ENCODE results near the gene ITGA11.

Gene ITGA11

DNA sequence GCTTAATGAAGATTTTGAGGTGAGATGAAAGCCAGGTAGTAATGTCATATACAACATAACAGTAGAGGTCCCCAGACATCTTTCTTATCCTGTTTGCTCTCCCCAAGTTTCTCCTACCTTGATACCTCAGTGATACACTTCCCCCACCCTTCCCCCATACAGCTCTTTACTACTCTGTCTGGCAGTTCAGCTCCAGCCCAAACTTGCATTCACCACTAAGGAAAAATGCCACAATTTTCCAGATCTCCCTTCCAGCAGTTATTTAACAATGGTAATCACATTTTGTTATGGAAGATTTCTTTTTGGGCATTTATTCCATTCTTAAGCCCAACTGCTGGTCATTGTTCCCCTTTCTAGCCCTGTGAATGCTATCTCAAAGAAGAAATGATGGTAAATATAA is 34.9 kb upstream of the ITGA11 start:
- H3K4me1 ChIP-seq (ENCODE audit: insufficient read depth, low read length) = no peaks in the 10 kb centered on the region
- no peaks in the 10 kb centered on the region for H3K27me3 ChIP-seq (ENCODE audit: insufficient read depth, low read length)
- H3K4me3 ChIP-seq (ENCODE audit: low read length) = no peak overlapping the region
- no peaks in the 10 kb centered on the region for H3K9me3 ChIP-seq (ENCODE audit: insufficient read depth, low read depth, low read length)
- no peak overlapping the region for H3K9ac ChIP-seq (ENCODE audit: low read depth, low read length)
- no peak overlapping the region for H3K27ac ChIP-seq (ENCODE audit: low read depth, low read length)
- no peaks in the 10 kb centered on the region for H3K36me3 ChIP-seq (ENCODE audit: insufficient read depth, low read length)

GRCh38 chr15:68465861-68466560 is 34.0 kb upstream of the ITGA11 start:
- WGBS = 90% methylated on average over 6 of the region's 6 CpGs
- no peak overlapping the region for H3K4me3 ChIP-seq (ENCODE audit: low read length)

GRCh38 chr15:68464448-68465090 is 32.6 kb upstream of the ITGA11 start:
- Histone ChIP-seq H3K4me1 (ENCODE audit: insufficient read depth, low read length) (no peaks in the 10 kb centered on the region), H3K27ac (ENCODE audit: low read depth, low read length) (no peak overlapping the region), H3K9ac (ENCODE audit: low read depth, low read length) (no peak overlapping the region), H3K9me3 (ENCODE audit: insufficient read depth, low read depth, low read length) (no peaks in the 10 kb centered on the region), H3K27me3 (ENCODE audit: insufficient read depth, low read length) (no peaks in the 10 kb centered on the region), H3K36me3 (ENCODE audit: insufficient read depth, low read length) (no peaks in the 10 kb centered on the region), H3K4me3 (ENCODE audit: low read length) (no peak overlapping the region)
- 75% methylated on average over 7 of the region's 7 CpGs for WGBS

More at GRCh38 chr15:68465861-68466560, 34.0 kb upstream of the ITGA11 start:
- Histone ChIP-seq H3K36me3 (ENCODE audit: insufficient read depth, low read length) (no peaks in the 10 kb centered on the region), H3K9me3 (ENCODE audit: insufficient read depth, low read depth, low read length) (no peaks in the 10 kb centered on the region), H3K4me1 (ENCODE audit: insufficient read depth, low read length) (no peaks in the 10 kb centered on the region), H3K27me3 (ENCODE audit: insufficient read depth, low read length) (no peaks in the 10 kb centered on the region), H3K9ac (ENCODE audit: low read depth, low read length) (no peak overlapping the region), H3K27ac (ENCODE audit: low read depth, low read length) (no peak overlapping the region)

- no peaks in the 10 kb centered on the region for H3K36me3 ChIP-seq (ENCODE audit: insufficient read depth, low read length)
- H3K4me3 ChIP-seq (ENCODE audit: low read length) = no peak overlapping the region
- no peaks in the 10 kb centered on the region for H3K9me3 ChIP-seq (ENCODE audit: insufficient read depth, low read depth, low read length)
- no peaks in the 10 kb centered on the region for H3K27me3 ChIP-seq (ENCODE audit: insufficient read depth, low read length)
- H3K27ac ChIP-seq (ENCODE audit: low read depth, low read length) = no peak overlapping the region
- H3K9ac ChIP-seq (ENCODE audit: low read depth, low read length) = no peak overlapping the region
- WGBS = 96% methylated on average over 3 of the region's 3 CpGs
- no peaks in the 10 kb centered on the region for H3K4me1 ChIP-seq (ENCODE audit: insufficient read depth, low read length)
These were observed 32.0 kb upstream of the ITGA11 start for GRCh38 chr15:68463996-68464395.

GRCh38 chr15:68463444-68463843 is 31.5 kb upstream of the ITGA11 start:
- Histone ChIP-seq H3K36me3 (ENCODE audit: insufficient read depth, low read length) (no peaks in the 10 kb centered on the region), H3K9me3 (ENCODE audit: insufficient read depth, low read depth, low read length) (no peaks in the 10 kb centered on the region), H3K4me1 (ENCODE audit: insufficient read depth, low read length) (no peaks in the 10 kb centered on the region), H3K27ac (ENCODE audit: low read depth, low read length) (no peak overlapping the region), H3K9ac (ENCODE audit: low read depth, low read length) (no peak overlapping the region), H3K27me3 (ENCODE audit: insufficient read depth, low read length) (no peaks in the 10 kb centered on the region), H3K4me3 (ENCODE audit: low read length) (no peak overlapping the region)
- WGBS = 90% methylated on average over 4 of the region's 5 CpGs

GRCh38 chr15:68460166-68460565 is 28.2 kb upstream of the ITGA11 start:
- Histone ChIP-seq H3K4me3 (ENCODE audit: low read length) (no peak overlapping the region), H3K4me1 (ENCODE audit: insufficient read depth, low read length) (no peaks in the 10 kb centered on the region), H3K27me3 (ENCODE audit: insufficient read depth, low read length) (no peaks in the 10 kb centered on the region; the same call in 1 of the 2 replicates), H3K27ac (ENCODE audit: low read depth, low read length) (no peak overlapping the region), H3K36me3 (ENCODE audit: insufficient read depth, low read length) (no peaks in the 10 kb centered on the region), H3K9me3 (ENCODE audit: insufficient read depth, low read depth, low read length) (no peaks in the 10 kb centered on the region), H3K9ac (ENCODE audit: low read depth, low read length) (no peak overlapping the region)
- 43% methylated on average over 2 of the region's 2 CpGs for WGBS

GRCh38 chr15:68450192-68450591 is 18.2 kb upstream of the ITGA11 start:
- Histone ChIP-seq H3K4me1 (ENCODE audit: insufficient read depth, low read length) (0 out of 2 replicates have a peak, but pooled peaks cover 4% of the 10 kb centered on the region), H3K36me3 (ENCODE audit: insufficient read depth, low read length) (no peaks in the 10 kb centered on the region), H3K27me3 (ENCODE audit: insufficient read depth, low read length) (no peaks in the 10 kb centered on the region; the same call in 1 of the 2 replicates), H3K9me3 (ENCODE audit: insufficient read depth, low read depth, low read length) (no peaks in the 10 kb centered on the region), H3K27ac (ENCODE audit: low read depth, low read length) (no peak overlapping the region), H3K9ac (ENCODE audit: low read depth, low read length) (no peak overlapping the region), H3K4me3 (ENCODE audit: low read length) (no peak overlapping the region)
- 79% methylated on average over 1 of the region's 1 CpG for WGBS

DNA sequence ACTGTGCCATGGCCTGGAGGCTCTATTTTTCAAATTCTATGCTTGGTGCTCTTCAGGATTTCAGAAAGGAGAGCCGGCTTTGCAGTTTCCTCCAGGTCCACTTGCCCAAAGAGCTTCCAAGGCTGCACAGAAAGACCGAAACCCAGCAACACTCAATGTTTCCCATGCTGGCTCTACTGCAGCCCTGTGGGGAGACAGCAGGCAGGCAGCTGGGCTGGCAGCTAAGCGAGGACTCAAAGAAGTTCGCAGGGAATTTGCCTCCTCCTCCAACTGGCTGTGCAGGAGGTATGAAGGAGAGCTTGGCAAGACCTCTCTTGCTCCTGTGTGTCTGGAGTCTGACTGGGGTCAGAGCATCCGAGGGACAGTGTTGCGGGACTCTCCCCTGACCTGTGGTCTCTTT is 17.4 kb upstream of the ITGA11 start:
- Histone ChIP-seq H3K9ac (ENCODE audit: low read depth, low read length) (no peak overlapping the region), H3K4me1 (ENCODE audit: insufficient read depth, low read length) (0 out of 2 replicates have a peak, but pooled peaks cover 4% of the 10 kb centered on the region), H3K4me3 (ENCODE audit: low read length) (no peak overlapping the region), H3K27ac (ENCODE audit: low read depth, low read length) (no peak overlapping the region), H3K9me3 (ENCODE audit: insufficient read depth, low read depth, low read length) (no peaks in the 10 kb centered on the region), H3K36me3 (ENCODE audit: insufficient read depth, low read length) (no peaks in the 10 kb centered on the region), H3K27me3 (ENCODE audit: insufficient read depth, low read length) (no peaks in the 10 kb centered on the region)
- WGBS = 75% methylated on average over 6 of the region's 6 CpGs

DNA sequence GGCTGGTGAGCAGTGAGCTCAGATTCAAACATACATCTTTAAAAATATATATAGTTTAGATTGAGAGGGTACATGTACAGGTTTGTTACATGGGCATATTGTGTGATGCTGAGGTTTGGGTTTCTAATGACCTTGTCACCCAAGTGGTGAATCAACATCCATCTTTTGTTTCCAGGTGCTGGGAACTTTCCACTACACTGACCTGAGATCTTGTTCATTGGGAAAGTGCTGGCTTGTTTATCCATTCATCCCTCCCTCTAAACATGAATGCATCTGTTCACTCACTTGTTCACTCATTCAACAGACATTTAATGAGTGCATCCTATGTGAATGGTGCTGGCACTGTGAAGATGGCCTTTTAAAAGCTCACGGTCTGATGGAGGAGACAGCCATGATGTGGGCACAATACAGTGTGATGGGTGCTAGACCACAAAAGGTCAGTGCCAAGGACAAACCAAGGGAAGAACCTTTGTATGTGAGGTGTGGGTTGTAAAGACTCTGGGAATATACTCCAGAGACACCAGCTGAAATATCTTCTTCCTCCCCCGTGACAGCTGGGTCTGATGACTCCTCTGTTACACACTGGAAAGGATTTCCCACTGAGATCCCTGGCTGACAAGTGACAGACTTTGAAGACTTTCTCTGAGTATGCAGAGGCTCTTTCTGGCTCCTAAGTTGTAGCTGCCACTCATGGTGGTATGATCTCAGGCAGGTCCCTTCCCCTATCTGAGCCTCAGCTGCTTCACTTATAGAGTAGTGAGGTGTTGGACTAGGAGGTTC is 16.2 kb upstream of the ITGA11 start:
- Histone ChIP-seq H3K4me3 (ENCODE audit: low read length) (no peak overlapping the region), H3K9ac (ENCODE audit: low read depth, low read length) (no peak overlapping the region), H3K27ac (ENCODE audit: low read depth, low read length) (no peak overlapping the region), H3K9me3 (ENCODE audit: insufficient read depth, low read depth, low read length) (no peaks in the 10 kb centered on the region), H3K27me3 (ENCODE audit: insufficient read depth, low read length) (no peaks in the 10 kb centered on the region), H3K36me3 (ENCODE audit: insufficient read depth, low read length) (no peaks in the 10 kb centered on the region), H3K4me1 (ENCODE audit: insufficient read depth, low read length) (0 out of 2 replicates have a peak, but pooled peaks cover 4% of the 10 kb centered on the region)
- 49% methylated on average over 2 of the region's 2 CpGs for WGBS

DNA sequence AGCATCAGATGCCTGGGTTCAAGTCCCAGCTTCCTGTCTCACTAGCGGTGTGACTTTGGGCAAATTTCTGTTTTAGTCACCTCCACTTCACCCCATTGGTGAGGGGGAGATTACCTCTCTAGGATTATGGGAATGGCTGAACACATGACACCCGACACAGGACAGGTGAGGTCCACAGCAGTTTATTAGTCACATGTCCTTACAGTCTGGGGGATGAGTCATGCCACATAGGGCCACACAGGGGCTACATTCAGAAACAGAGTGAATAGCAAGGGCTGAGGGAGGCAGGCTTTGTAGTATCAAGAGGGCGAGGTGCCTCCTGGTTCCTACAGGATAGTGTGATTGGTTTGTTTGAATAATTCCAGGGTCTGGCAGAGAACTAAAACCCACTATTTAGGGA is 15.2 kb upstream of the ITGA11 start:
- no peaks in the 10 kb centered on the region for H3K27me3 ChIP-seq (ENCODE audit: insufficient read depth, low read length)
- H3K4me1 ChIP-seq (ENCODE audit: insufficient read depth, low read length) = 0 out of 2 replicates have a peak, but pooled peaks cover 4% of the 10 kb centered on the region
- 83% methylated on average over 3 of the region's 3 CpGs for WGBS
- no peaks in the 10 kb centered on the region for H3K9me3 ChIP-seq (ENCODE audit: insufficient read depth, low read depth, low read length)
- H3K9ac ChIP-seq (ENCODE audit: low read depth, low read length) = no peak overlapping the region
- H3K4me3 ChIP-seq (ENCODE audit: low read length) = no peak overlapping the region
- H3K27ac ChIP-seq (ENCODE audit: low read depth, low read length) = no peak overlapping the region
- no peaks in the 10 kb centered on the region for H3K36me3 ChIP-seq (ENCODE audit: insufficient read depth, low read length)

DNA sequence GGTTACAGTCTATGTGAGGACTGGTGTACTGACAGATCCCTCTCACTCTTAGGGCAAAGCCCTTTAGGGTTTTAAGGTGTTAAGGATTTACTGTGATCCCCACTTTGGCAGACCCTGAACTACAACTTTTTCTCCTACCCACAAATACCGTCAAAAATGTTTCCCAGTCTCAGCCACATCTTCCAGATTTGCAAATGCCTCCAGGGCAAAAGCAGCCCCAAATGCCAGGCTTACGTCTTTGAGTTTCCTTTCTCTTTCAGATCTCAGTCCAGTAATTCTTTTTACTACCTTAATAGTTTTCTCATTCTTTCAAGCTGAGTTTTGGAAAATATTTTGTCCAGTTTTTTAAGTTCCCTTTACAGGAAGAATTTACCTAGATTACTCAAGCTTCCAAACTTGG is 13.4 kb upstream of the ITGA11 start:
- Histone ChIP-seq H3K9ac (ENCODE audit: low read depth, low read length) (no peak overlapping the region), H3K36me3 (ENCODE audit: insufficient read depth, low read length) (no peaks in the 10 kb centered on the region), H3K9me3 (ENCODE audit: insufficient read depth, low read depth, low read length) (no peaks in the 10 kb centered on the region), H3K27me3 (ENCODE audit: insufficient read depth, low read length) (no peaks in the 10 kb centered on the region), H3K4me1 (ENCODE audit: insufficient read depth, low read length) (0 out of 2 replicates have a peak, but pooled peaks cover 4% of the 10 kb centered on the region), H3K4me3 (ENCODE audit: low read length) (no peak overlapping the region), H3K27ac (ENCODE audit: low read depth, low read length) (no peak overlapping the region)
- 53% methylated on average over 2 of the region's 2 CpGs for WGBS
